Effector CD8-positive, alpha-beta T cell (primary cell): ENCODE measurements around the gene NTRK2.
"Not testable (repeated sequence)": the region's sequence is repeated elsewhere in the genome, so short reads cannot be mapped to it uniquely, and the experiment has no call there.

Experiments
- DNase-seq: peaks from one replicate; lab custom pipeline; 2025; lab: John Stamatoyannopoulos, UW

The NTRK2 gene

DNA sequence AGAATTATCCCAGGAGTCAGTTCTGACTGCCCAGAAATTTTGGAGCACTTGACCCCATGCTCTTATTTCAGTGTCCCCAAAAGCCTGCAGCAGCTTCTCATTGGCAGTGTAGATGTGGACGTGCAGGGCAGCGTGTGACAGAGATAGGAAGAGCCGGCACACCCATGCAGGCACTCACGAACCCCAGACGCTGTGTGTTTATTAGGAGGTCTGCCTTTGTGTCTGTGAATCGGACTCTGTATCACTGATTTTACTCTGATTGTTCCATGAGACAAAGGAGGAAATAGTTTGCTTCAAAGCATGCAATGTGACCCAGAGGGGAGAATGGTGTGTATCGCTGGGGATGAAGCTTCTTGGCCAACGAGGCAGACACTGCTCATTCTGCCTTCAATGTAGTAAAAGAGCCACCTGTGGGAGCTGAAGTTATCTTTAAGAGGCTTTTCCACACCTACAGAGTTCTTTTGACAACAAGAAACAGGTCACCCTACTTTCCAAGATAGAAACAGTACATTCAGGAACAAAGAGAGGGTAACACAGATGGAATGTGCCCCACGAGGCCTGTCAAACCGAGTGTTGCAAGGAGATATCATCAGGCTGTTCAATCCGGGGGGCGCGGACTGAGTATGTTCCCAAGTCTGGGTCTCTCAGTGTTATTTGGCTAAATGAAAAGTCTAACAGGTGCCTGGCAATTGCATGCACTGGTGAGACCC lies 224.0 kb downstream of the NTRK2 start:
- no peak for DNase-seq

DNA sequence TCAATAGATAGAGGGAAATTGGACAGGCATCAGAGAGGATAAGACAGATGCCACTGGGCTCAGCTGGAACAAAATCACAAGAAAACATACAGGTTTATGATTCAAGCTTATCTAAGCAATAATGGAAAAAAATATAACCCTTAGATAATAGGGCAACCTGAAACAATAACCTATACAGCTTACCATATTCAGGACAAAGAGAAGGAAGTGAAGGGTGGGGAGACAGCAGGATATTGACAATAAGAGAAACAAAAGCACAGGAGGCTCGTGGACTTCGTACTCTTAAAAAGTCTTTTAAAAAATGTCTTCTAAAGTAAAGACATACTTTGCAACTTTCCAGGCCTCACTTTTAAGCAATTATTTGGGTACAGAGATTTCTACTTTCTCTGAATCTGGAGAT lies 225.3 kb downstream of the NTRK2 start:
- no peak for DNase-seq

DNA sequence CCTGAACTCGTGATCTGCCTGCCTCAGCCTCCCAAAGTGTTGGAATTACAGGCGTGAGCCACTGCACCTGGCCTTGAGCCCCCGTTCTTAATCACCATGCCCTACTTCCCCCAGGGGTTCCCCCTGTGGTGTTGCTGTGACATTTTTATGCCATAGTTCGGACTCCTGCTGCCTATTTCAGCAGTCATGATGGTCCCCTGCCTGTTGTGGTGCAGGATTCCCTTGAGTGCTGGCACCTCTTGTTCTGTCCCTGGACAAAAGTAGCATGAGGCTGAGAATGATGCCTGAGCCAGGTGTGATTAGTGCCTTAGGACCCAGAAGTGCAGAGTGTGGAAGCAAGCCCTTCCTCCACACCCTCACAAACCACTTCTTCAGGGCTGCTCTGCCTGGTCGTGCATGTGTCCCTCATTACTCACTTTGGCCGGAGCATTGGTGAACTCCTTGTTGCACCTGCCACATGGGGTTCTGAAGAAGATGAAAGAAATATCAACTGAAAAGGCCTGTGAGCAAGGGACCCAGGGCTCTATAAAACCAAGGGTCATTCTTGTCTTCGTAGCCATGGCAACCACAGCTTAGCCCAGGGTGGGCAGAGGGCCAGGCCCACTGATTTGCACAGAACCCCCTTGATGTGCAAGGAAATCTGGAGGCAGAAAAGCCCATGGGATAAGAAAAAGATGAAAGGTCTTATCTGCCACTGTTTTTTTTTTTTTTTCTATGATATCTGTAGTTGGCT lies 228.0 kb downstream of the NTRK2 start:
- DNase-seq, result no peak

DNA sequence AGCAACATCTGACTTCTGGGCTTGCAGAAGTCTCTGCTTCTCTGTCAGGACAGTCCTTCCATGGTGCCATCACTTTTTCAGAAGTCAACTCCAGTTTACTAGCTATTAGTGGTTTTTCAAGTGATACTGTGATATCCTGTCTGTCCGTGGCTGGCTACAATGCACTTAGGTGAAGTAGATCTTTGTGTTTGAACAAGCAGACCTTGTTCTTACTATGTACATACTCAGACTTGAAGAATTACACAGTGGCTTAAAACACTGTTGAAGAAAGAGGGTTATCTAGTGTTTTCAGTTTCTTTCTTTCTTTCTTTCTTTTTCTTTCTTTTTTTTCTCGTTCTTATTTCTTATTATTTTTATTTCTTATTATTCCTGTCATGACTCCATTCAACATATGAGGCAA lies 228.7 kb downstream of the NTRK2 start:
- no peak for DNase-seq

- not testable (repeated sequence) for DNase-seq
Measured at GRCh38 chr9:84898618-84899017, 229.1 kb downstream of the NTRK2 start.

- no peak for DNase-seq
Measured at GRCh38 chr9:84899326-84899725, 229.8 kb downstream of the NTRK2 start.

DNA sequence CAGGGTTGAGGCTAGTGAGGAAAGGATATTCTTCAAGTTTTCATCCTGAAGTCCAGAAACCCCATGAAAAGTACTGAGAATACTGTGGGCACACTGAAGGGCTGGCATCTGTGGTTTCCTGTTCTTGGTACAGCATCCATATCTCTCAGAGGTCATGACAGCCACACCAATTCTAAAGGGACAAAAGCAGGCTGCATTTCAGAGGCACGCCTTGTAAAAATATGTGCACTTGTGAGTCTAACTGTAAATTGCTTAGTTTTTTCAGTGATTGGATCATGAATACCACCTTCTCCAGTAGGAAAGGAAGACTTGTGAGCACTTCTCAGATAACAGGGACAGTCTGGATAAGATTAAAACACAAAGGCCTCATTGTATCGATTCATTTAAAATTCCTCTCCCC lies 230.9 kb downstream of the NTRK2 start:
- DNase-seq, result no peak

GRCh38 chr9:84903963-84904362 lies 234.4 kb downstream of the NTRK2 start:
- DNase-seq, result no peak

- no peak for DNase-seq
Measured at GRCh38 chr9:84916769-84917168, 247.2 kb downstream of the NTRK2 start.

DNA sequence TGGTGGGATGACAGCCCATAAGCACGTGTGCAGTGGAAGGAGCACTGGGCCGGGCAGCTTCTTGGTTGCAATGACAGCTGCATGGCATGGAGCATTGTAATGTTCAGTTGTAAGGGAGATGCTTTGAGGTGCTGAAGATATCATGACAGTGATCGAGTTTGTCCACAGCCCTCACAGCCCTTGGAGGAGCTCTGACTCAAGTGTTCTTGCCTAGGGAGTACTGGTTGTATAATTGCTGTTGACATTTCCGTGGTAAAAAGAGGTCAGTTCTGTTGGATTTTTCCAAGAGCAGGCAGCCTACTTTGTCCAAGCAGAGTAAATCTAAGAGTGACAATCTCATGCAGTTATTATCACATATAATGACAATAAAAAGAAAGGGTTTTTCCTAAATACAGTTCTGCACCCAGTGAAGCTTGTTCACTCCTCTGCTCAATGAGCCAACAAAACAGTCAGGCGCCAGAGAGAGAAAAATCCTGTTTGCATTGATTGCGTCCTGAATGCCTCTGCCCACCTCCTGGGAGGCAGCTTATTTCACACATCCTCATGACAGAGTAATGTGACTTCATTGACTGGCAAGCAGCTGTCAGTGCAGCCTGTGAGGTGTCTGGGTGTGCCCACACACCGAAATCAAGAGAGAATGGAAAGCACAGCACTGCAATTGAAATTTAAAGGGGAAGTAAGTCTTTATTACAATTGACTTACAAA lies 248.0 kb downstream of the NTRK2 start:
- no peak for DNase-seq

GRCh38 chr9:84919440-84919839 lies 249.9 kb downstream of the NTRK2 start:
- no peak for DNase-seq

GRCh38 chr9:84921175-84921574 lies 251.6 kb downstream of the NTRK2 start:
- DNase-seq, result no peak

GRCh38 chr9:84922051-84922450 lies 252.5 kb downstream of the NTRK2 start:
- no peak for DNase-seq

GRCh38 chr9:84924266-84924665 lies 254.7 kb downstream of the NTRK2 start:
- no peak for DNase-seq

GRCh38 chr9:84925225-84925872 lies 255.8 kb downstream of the NTRK2 start:
- DNase-seq, result no peak

DNA sequence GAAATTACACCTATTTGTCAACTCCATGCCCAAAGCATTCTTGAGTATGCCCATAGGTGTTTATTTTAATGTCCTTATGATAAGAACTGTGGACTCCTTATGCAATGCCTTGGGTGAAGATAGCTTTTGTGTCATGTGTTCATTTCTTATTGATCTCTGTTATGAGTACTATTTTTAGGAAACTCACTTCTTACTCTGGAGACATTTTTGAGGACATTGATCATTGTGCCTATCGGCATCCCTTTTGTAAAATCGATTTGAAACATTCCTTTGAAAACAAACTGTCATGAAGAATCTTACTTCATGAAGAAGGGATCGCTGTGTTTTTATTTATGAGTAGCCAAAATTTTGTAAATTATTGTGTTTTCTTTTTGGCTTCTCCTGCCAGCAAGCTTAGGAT lies 257.3 kb downstream of the NTRK2 start:
- no peak for DNase-seq

GRCh38 chr9:84928419-84928818 lies 258.9 kb downstream of the NTRK2 start:
- no peak for DNase-seq

DNA sequence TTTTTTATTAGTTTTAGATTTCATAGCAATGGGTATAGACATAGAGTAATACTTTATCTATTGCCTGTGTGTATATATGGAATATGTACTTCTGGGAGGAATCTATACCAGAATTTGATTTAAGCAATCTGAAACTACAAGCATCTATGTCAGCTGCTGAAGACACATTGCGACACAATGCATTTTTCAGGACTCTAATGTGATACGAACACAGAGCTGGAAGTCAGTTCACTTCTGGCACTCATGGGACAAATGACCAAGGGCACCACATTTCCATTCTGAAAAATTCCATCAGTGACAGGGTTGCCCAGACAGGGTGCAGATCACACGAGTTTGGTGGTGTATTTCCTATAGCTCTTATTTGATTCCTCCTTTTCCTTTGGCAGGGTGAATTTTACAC lies 259.5 kb downstream of the NTRK2 start:
- no peak for DNase-seq

DNA sequence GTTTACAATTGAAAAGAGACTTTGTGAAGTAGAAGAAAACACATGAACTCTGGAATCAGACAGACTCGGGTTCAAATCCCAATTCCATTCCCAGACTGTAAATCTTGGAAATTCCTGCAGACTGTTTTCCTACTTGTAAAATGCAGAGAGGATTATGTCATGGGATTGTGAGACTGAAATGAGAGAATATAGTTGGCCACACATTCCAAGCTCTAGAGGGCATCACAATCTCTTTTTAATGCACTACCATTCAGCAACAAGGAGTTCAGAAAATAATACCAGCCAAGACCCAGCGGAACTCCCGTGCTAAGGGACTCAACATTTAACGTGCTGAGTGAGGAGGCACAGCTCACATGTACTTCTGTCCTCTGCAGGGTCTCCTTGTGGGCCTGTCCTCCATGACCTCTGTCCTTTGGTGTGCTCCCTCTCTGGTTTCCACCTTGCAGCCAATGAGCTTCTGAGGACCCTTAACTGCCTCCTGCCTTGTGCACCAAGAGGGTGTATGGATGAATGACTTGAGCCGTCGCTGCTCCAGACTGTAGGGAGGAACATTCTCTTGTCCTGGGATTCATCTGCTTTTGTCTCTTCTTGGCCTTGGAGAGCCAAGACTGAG lies 263.5 kb downstream of the NTRK2 start:
- no peak for DNase-seq

- no peak for DNase-seq
Measured at GRCh38 chr9:84935528-84936117, 266.1 kb downstream of the NTRK2 start.

DNA sequence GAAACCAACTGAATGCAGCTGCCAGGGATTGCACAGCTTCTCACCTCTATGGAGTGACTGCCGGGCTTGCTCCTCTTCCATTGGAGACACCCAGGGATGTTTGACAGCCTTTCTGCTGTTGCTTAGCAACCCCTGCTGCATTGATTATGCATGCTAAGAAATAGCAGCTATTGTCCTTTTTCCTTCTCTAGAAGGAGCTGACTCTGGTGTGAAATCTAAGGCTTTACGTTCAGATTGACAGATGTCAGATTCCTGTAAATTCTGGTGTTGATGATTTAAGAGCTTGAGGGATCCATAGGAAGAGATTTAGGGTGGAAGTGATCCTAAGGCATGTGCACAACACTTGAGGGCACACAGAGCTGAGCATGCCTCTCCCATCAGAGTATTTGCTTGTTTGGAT lies 267.7 kb downstream of the NTRK2 start:
- no peak for DNase-seq

GRCh38 chr9:84937581-84937980 lies 268.1 kb downstream of the NTRK2 start:
- no peak for DNase-seq
